Activated CD4-positive, CD25-positive, alpha-beta regulatory T cell (primary cell): Measurements from ENCODE around the gene PRDM11.

Experiments
- DNase-seq, 4 experiments: peaks; one replicate each; lab custom pipeline; 2025; lab: John Stamatoyannopoulos, UW

Gene PRDM11

GRCh38 chr11:45212566-45213315, 66.3 kb downstream of the PRDM11 start:
- no peak for DNase-seq

DNA sequence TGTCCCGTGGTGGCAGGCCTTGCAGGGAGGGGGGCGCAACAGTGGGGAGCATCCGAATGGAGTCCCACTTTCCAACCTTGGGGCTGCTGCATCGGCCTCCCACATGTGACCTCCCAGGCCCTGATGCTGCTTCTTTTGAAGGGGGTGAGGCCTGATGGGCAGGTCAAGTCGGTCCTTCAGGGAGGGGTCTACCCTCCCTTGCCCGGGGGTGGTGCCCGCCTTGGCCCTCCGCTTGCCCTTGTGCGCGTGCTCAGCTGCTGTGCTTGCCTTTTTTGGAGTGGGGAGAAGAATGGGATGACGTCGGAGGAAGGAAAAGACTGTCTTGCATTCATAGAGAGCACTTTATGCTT, 66.9 kb downstream of the PRDM11 start:
- DNase-seq: no peak

DNA sequence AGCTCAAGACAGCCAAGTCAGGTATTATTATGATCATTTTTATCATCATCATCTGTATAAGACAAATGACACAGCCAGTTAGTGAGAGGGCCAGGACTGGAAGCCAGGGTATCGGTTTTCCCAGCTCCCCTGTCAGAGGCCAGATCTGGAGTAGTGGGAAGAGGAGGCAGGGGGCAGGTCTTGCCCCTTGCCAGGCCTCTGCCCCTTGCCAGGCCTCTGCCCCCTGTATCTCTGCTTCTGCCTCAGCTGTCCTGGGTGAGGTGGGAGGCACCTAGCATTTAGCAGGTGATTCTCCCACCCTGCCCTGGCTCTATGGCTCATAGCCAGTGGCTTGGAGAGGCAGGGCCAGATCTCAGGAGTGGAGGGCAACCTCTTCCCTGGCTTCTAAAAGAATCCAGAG, 67.3 kb downstream of the PRDM11 start:
- no peak for DNase-seq

- no peak for DNase-seq
These were observed 68.8 kb downstream of the PRDM11 start for GRCh38 chr11:45215098-45215865.

DNA sequence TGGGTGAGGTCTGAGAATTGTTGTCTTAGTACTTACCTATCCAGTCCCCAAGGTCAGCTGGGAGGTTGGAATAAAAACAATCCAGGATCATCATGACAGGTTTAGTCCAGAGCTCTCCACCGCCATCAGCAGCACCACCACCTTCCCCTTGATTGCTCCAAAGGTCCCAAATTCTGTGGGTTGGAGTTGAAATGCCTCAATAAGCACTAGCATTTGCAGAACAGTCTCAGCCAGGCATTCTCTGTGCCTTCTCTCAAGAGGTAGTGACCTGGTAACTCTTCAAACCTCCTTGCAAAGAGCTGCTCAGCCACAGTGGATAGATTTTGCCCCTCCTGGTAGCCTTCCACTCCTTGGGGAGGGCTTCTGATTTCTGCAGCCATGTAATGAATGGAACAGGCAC, 69.6 kb downstream of the PRDM11 start:
- DNase-seq: no peak

DNA sequence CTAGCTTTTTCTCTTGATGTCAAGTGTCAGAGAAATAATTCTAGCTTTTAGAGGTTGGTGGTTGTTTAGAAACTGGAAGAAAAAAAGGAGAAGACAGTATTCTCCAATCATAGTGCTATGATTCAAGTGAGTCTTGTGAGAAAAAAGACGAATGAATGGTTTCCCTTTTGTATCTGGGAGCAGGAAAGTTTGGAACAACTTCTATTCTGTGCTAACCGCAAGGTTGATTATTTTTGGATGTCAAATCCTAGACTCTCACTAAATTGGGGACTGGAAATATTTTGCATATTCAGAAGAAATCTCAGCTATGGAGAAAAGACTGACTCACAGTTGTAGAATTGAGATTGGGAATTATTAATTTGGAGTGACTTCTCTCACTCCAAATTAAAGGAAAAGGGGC, 70.5 kb downstream of the PRDM11 start:
- no peak for DNase-seq

DNA sequence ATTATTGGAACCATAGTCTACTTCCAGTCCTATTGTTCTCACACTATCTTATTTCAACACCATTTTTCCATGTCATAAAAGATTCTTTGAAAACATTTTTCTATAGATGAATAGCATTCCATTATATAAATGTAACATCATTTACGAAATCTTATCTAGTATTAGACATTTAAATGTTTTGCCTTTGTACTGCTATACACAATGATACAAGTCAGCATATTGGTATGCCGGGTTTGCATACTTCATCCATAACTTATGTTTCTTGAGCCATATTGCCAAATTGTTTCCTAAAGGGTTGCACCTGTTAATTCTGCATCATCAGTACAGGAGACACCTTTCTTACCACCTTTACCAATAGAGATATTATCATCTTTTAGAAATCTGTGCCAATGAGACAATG, 71.6 kb downstream of the PRDM11 start:
- DNase-seq: no peak

DNA sequence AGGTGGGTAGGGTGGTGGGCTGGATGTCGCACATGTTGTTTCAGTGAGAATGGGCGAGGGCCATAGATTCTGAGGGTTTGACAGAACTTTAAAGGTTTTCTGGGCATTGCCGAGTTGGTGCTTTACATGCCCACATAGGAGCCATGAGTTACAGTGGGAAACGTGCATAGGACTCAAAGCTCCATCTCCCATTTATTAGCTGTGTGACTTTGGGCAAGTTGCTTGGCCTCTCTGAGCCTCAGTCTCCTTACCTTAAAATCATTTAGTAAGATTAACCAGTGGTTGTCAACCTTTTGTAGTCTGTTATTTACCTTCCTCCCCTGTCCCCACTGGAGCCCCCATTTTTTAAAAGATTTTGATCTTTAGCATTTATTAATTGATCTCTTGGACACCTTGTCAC, 72.3 kb downstream of the PRDM11 start:
- no peak for DNase-seq

DNA sequence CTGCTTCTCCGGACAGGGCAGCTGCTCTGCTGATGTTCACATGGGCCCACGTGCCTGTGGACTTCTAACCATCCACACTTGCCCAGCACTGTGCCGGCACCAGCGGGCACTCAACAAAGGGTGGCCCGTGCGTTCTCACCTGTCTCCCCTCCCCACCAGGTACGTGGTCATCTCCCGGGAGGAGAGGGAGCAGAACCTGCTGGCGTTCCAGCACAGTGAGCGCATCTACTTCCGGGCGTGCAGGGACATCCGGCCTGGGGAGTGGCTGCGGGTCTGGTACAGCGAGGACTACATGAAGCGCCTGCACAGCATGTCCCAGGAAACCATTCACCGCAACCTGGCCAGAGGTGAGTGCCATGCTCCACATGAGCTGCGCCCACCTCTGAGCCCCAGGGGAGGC, 73.0 kb downstream of the PRDM11 start:
- no peak for DNase-seq

GRCh38 chr11:45223496-45223895, 77.1 kb downstream of the PRDM11 start:
- DNase-seq: no peak

- DNase-seq: no peak
These were observed 78.3 kb downstream of the PRDM11 start for GRCh38 chr11:45224766-45225165.

- no peak for DNase-seq
These were observed 78.8 kb downstream of the PRDM11 start for GRCh38 chr11:45225277-45225676.

GRCh38 chr11:45225961-45226871, 79.8 kb downstream of the PRDM11 start:
- DNase-seq: no peak

- no peak for DNase-seq
These were observed 80.5 kb downstream of the PRDM11 start for GRCh38 chr11:45226901-45227300.

DNA sequence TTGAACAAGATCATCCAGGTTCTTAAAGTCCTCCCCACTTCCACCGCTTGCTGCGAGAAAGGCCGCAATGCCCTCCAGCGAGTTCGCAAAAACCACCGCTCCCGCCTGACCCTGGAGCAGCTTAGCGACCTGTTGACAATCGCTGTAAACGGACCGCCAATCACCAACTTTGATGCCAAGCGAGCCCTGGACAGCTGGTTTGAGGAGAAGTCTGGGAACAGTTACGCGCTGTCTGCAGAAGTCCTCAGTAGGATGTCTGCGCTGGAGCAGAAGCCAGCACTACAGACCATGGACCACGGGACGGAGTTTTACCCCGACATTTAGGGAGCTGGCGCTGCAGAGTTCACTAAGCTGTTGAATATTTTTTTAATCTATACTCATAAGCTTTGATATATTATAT, 81.4 kb downstream of the PRDM11 start:
- DNase-seq: no peak

DNA sequence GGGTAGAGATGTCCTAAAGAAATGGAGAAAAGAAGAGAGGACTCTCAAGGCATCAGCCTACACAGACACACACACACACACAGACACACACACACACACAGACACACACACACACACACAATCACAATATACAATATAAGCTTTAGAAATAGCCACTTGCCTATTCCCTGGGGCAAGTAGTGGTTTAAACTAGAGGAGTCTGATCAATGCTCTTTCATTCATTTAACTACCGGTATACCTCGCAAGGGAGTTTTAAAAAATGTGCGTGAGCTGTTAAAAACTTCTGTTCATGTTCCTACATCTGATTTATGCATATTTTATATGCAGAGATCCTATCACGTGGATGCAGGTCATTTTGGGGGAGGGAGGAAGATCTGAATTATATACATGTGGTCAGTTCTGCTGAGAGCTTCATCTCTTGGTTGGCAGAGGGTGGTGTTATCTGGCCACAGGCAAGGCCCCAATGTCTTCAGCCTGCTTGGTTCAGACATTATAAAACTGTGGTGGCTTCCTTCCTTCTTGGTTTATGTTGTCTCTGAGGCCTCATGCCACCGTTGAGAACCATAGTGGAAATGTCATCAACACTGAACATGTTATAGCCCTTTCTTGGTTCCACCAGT, 83.1 kb downstream of the PRDM11 start:
- no peak for DNase-seq

DNA sequence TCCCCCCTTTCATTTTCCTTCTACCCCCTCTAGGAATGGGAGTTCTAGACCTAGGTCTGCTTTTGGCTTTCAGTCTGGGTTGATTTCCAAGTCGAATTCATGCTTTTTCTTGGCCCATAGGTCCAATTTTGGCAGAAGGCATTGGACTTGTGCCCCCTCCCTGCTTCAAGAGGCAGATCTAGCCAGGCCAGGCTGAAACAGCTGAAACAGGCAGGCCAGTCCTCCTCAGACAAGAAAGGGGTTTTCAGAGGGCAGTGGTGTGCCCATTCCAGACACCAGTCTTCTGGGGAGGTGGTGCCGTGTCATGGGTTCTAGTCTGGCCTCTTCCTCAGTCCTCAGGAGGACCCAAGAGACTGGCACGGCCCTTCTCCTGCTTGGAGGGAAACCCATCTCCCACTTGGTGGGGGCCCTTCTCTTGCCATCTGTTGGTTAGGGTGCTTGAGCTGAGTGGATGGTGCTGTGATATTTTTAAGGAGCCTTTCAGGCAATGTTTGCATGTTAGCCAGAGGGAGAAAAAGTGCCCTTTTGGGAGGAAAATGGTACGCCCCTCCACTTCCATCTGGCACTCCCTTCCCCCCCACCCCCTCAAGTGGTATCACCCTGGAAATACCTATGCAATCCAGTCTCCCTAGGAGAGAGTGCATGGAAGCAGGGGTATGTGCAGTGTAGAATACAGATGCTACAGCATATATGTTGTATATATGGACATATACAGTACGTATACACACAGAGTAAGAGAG, 86.1 kb downstream of the PRDM11 start:
- DNase-seq: no peak

DNA sequence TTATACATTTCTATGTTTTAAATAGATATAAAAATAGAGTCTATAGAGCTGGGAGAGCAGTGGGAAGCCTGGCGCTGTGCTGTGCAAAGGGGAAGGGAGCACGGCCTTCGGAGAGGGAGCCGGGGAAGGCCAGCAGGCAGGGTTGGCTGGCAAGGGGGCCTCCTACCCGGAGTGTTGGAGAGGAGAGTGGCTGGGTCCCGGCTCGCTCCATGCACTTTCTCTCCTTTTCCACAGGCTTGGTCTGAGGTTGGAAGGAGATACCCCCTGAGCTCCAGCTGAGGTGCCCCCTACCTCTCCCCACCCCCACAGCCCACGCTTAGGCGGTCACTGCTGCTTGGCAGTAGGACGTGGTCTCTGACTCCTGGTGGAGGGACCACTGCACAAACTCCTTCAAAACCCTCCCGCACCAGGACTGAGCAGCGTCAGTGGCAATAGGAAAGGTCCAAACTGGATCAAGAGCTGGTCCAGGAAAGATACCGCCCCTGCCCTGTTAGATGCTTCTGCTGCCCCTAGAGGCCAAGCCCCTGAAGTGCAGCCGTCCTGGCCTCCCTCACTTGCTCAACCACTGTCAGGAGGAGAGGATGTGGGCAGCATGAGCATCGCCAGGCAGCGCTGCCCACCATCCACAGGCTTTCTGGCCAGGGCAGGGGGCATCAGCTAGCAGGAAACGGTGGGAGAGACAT, 86.8 kb downstream of the PRDM11 start:
- DNase-seq: peak; percentile 7 to 50 (median 17)

DNA sequence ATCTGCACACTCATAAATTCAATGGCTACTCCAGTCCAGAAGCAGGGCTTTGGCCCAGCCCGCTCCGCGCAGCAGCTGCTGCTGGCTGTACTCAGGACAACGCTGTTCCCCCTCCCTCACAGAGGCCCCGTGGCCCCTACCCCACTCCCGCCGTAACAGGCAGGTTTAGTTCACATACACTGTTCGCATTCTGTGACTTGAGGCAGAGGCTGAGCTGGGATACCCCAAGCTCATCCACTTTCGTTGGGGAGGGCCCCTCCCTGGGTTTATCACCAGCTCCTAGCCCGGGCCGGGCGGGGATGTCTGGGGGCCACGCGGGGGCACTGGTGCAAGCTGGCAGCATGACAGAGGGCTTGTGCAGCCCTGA, 87.3 kb downstream of the PRDM11 start:
- DNase-seq: no peak

GRCh38 chr11:45234306-45235006, 88.0 kb downstream of the PRDM11 start:
- DNase-seq: no peak
